Measurements from ENCODE around the gene CDK5RAP2.

Gene CDK5RAP2

GRCh38 chr9:120389867-120390266 is 190.1 kb downstream of the CDK5RAP2 start:
- H3K4me1 ChIP-seq (ENCODE audit: control insufficient read depth, insufficient read depth, low read length) = peaks cover 10% of the 10 kb centered on the region
- H3K4me3 ChIP-seq (ENCODE audit: low read depth, low read length) = no peak overlapping the region
- ChIA-PET POLR2A (no interaction called here), CTCF (interaction anchor here (0.7 kb wide), 1 partner anchor 227 kb away, joined by 3 read pairs; no protein-coding TSS in a partner anchor)
- TF ChIP-seq ZFHX2 (tag by site-specific recombination; conservative IDR thresholded peaks at IDR 0.05) (no peak), ZNF223 (tag by site-specific recombination; IDR thresholded peaks at IDR 0.05) (no peak), ZSCAN30 (tag by site-specific recombination; IDR thresholded peaks at IDR 0.05) (no peak), ZNF266 (tag by site-specific recombination; IDR thresholded peaks at IDR 0.05; ENCODE audit: low read depth) (no peak), ZNF549 (tag by site-specific recombination; IDR thresholded peaks at IDR 0.05) (no peak), ZNF335 (tag by site-specific recombination; conservative IDR thresholded peaks at IDR 0.05) (no peak)
- H3K36me3 ChIP-seq (ENCODE audit: control insufficient read depth in 2 of 2, insufficient read depth in 1 of 2, low read length in 2 of 2) = peaks cover 8 to 71% of the 10 kb centered on the region in 2 experiments; a peak in 2 of 3 replicates
- no peak overlapping the region for H3K27ac ChIP-seq (ENCODE audit: extremely low read depth, low read depth, low read length)
- no peaks in the 10 kb centered on the region for H3K9me3 ChIP-seq (ENCODE audit: control insufficient read depth, insufficient read depth, low read depth, low read length)

DNA sequence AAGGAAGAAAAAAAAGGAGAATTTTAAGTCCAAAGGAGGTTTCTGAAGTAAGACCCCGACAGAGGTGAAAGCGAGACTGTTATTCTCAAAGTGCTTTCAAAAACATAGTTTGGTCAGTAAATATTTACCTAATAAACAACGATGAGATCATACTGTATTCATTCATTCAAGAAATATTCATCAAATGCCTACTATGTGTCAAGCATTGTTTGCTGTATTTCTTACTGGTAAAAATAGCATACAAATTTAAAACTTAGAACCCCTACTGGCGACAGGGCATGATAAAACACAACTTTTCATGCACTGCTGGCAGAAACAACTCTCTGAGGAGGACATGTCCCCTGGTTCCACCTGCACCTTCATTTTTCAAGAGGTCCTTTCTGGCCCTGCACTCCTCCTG is 190.7 kb downstream of the CDK5RAP2 start:
- ChIA-PET CTCF (interaction anchor here (0.7 to 1.0 kb wide), 2 partner anchors 88 to 226 kb away, joined by 3 read pairs; no protein-coding TSS in a partner anchor), POLR2A (no interaction called here)
- no peak for TF ChIP-seq SCRT1 (tag by site-specific recombination; IDR thresholded peaks at IDR 0.05; ENCODE audit: borderline replicate concordance)
- TF ChIP-seq ZBTB48 (tag by site-specific recombination; IDR thresholded peaks at IDR 0.05) = no peak
- TF ChIP-seq ZNF248 (tag by site-specific recombination; IDR thresholded peaks at IDR 0.05) = no peak
- TF ChIP-seq TSHZ1 (tag by site-specific recombination; IDR thresholded peaks at IDR 0.05; ENCODE audit: borderline replicate concordance) = no peak
- no peak for TF ChIP-seq SCRT2 (tag by site-specific recombination; IDR thresholded peaks at IDR 0.05)
- TF ChIP-seq HIC1 (tag by site-specific recombination; IDR thresholded peaks at IDR 0.05) = no peak
- TF ChIP-seq, protein P1, sequence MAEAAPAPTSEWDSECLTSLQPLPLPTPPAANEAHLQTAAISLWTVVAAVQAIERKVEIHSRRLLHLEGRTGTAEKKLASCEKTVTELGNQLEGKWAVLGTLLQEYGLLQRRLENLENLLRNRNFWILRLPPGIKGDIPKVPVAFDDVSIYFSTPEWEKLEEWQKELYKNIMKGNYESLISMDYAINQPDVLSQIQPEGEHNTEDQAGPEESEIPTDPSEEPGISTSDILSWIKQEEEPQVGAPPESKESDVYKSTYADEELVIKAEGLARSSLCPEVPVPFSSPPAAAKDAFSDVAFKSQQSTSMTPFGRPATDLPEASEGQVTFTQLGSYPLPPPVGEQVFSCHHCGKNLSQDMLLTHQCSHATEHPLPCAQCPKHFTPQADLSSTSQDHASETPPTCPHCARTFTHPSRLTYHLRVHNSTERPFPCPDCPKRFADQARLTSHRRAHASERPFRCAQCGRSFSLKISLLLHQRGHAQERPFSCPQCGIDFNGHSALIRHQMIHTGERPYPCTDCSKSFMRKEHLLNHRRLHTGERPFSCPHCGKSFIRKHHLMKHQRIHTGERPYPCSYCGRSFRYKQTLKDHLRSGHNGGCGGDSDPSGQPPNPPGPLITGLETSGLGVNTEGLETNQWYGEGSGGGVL (tag by site-specific recombination; IDR thresholded peaks at IDR 0.05) = no peak
- no peak for TF ChIP-seq ZNF362 (tag by site-specific recombination; IDR thresholded peaks at IDR 0.05)
- no peak for TF ChIP-seq HOXD13 (CRISPR knock-in tag; IDR thresholded peaks at IDR 0.05; ENCODE audit: borderline replicate concordance)
- no peak for TF ChIP-seq ZNF394 (tag by site-specific recombination; IDR thresholded peaks at IDR 0.05; ENCODE audit: borderline replicate concordance)
- TF ChIP-seq ZNF23 (tag by site-specific recombination; IDR thresholded peaks at IDR 0.05; ENCODE audit: borderline replicate concordance) = no peak
- no peak for TF ChIP-seq ZNF335 (tag by site-specific recombination; conservative IDR thresholded peaks at IDR 0.05)
- TF ChIP-seq ZNF48 (tag by site-specific recombination; IDR thresholded peaks at IDR 0.05) = no peak
- TF ChIP-seq, protein P2, sequence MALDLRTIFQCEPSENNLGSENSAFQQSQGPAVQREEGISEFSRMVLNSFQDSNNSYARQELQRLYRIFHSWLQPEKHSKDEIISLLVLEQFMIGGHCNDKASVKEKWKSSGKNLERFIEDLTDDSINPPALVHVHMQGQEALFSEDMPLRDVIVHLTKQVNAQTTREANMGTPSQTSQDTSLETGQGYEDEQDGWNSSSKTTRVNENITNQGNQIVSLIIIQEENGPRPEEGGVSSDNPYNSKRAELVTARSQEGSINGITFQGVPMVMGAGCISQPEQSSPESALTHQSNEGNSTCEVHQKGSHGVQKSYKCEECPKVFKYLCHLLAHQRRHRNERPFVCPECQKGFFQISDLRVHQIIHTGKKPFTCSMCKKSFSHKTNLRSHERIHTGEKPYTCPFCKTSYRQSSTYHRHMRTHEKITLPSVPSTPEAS (tag by site-specific recombination; IDR thresholded peaks at IDR 0.05) = no peak
- no peak for TF ChIP-seq BCL11B (tag by site-specific recombination; IDR thresholded peaks at IDR 0.05; ENCODE audit: low read depth)
- no peak for TF ChIP-seq ZSCAN23 (tag by site-specific recombination; IDR thresholded peaks at IDR 0.05)
- TF ChIP-seq ZNF341 (tag by site-specific recombination; IDR thresholded peaks at IDR 0.05; ENCODE audit: low read depth) = no peak
- no peak for TF ChIP-seq ZNF404 (tag by site-specific recombination; IDR thresholded peaks at IDR 0.05)
- no peak overlapping the region for H3K27ac ChIP-seq (ENCODE audit: extremely low read depth, low read depth, low read length)
- no peaks in the 10 kb centered on the region for H3K9me3 ChIP-seq (ENCODE audit: control insufficient read depth, insufficient read depth, low read depth, low read length)
- peaks cover 10% of the 10 kb centered on the region for H3K4me1 ChIP-seq (ENCODE audit: control insufficient read depth, insufficient read depth, low read length)
- peaks cover 6 to 65% of the 10 kb centered on the region in 2 experiments; a peak in 2 of 3 replicates for H3K36me3 ChIP-seq (ENCODE audit: control insufficient read depth in 2 of 2, insufficient read depth in 1 of 2, low read length in 2 of 2)
- no peak overlapping the region for H3K4me3 ChIP-seq (ENCODE audit: low read depth, low read length)
